Measurements from ENCODE around the gene FALEC. TPM values are rescaled to one million over a fixed set of nuclear protein-coding genes. Genes with fewer than 3 reads are reported as not detected.

FALEC gene
- total RNA-seq, 2 experiments from 2014 or later: not detected

DNA sequence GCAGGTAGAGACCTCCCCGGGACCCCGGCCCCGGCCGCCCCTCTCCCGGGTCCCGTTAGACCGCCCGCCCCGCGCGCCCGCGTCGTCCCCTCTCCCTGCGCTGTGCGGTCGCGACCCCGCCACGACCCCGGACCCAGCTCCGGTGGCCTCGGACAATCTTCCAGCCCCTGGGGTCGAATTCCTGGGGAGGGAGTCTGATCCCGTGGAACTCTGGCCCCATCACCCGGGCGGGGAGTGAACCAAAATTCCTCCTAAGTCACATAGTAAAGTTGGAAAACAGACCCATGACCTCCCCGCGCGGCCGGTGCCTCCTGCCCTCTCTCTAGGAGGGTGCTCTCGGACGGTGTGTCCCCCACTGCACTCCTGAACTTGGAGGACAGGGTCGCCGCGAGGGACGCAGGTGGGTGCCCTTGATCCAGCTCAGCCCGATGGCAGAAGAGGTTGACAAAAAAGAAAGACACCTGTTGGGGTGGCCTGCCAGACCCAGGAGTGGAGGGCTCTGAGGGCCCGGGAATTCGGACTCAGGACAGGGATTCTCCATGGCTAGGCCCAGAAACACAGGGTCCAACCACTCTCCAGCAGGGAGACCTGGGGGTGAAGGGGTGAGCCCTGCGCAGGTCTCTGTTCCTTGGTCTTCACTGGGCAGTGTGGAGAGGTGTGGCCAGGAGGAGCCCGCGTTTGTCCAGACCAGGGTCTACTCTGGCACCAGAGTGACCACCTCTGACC is 34.1 kb downstream of the FALEC start:
- TF ChIP-seq, protein P1, sequence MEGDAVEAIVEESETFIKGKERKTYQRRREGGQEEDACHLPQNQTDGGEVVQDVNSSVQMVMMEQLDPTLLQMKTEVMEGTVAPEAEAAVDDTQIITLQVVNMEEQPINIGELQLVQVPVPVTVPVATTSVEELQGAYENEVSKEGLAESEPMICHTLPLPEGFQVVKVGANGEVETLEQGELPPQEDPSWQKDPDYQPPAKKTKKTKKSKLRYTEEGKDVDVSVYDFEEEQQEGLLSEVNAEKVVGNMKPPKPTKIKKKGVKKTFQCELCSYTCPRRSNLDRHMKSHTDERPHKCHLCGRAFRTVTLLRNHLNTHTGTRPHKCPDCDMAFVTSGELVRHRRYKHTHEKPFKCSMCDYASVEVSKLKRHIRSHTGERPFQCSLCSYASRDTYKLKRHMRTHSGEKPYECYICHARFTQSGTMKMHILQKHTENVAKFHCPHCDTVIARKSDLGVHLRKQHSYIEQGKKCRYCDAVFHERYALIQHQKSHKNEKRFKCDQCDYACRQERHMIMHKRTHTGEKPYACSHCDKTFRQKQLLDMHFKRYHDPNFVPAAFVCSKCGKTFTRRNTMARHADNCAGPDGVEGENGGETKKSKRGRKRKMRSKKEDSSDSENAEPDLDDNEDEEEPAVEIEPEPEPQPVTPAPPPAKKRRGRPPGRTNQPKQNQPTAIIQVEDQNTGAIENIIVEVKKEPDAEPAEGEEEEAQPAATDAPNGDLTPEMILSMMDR (IDR thresholded peaks at IDR 0.05): no peak
- Mint-ChIP-seq H3K27ac (peak overlapping the region; percentile 38), H3K4me1 (ENCODE audit: low read depth) (peaks cover 29% of the 10 kb centered on the region), H3K27me3 (peaks cover 23% of the 10 kb centered on the region), H3K4me3 (peak overlapping the region; percentile 71), H3K9me3 (no peaks in the 10 kb centered on the region), H3K36me3 (ENCODE audit: low read depth) (no peaks in the 10 kb centered on the region)
- DNase-seq (no peak), ATAC-seq (no peak)
- CTCF ChIA-PET: interaction anchor here (1.1 to 4.9 kb wide), 4 partner anchors 12 to 86 kb away, joined by 3 to 45 read pairs (median 5); partner anchors contain the start of gene ENSA
- POLR2A ChIA-PET: interaction anchor here (0.6 to 1.6 kb wide), 3 partner anchors 11 to 80 kb away, joined by 3 to 6 read pairs (median 4); partner anchors contain the start of gene ENSA
- intact Hi-C loops (cut with micrococcal nuclease): no loop called here

DNA sequence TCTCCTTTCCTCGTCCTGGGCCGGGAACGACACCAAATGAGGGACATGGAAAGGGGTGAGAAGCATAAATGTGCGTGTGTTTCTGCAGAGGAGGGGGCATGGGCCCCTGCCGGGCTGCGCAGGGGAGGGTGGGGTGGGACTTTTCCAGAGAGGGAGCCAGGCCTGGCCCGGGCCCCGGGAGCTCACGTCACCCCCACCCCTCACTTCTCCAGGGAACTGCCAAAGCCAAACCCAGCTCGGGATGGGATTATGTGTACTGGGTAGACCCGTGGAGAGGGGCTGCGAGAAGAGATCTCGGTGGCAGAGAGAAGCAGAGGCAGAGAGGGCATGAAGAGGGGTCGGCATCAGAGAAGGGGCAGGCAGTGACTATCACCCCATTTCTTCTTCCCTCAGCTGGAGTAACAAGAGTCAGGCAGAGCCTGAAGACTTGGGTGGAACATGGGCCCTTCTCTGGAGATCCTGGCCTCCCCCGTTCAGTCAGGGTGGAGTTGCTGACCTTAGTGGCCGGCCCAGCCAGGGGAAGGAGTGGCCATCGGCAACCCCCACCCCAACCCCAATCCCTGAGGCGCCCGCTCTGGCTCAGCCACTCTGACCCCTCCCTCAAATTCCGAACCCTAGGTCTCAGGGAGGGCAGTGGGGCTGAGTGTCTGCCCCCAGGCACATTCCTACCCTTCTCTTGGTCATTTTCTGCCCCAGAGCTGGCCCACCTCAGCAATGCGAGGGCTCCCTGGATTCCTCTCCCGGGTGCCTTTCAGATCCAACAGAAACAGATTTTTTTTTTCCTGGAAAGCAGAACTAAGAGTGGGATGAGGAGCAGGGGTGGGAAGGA is 34.9 kb downstream of the FALEC start:
- intact Hi-C loops (cut with micrococcal nuclease): no loop called here
- ChIA-PET CTCF (interaction anchor here (1.1 to 4.9 kb wide), 3 partner anchors 11 to 445 kb away, joined by 5 to 45 read pairs (median 6); no protein-coding TSS in a partner anchor), POLR2A (interaction anchor here (0.5 to 3.0 kb wide), 5 partner anchors 10 to 79 kb away, joined by 3 to 9 read pairs (median 4); partner anchors contain the start of gene ENSA)
- Mint-ChIP-seq H3K36me3 (ENCODE audit: low read depth) (no peaks in the 10 kb centered on the region), H3K27me3 (peaks cover 23% of the 10 kb centered on the region), H3K4me1 (ENCODE audit: low read depth) (peaks cover 29% of the 10 kb centered on the region), H3K4me3 (peak overlapping the region; percentile 32), H3K27ac (no peak overlapping the region), H3K9me3 (no peaks in the 10 kb centered on the region)
- TF ChIP-seq, protein P1 (IDR thresholded peaks at IDR 0.05): no peak
- no peak for ATAC-seq
- DNase-seq: no peak

DNA sequence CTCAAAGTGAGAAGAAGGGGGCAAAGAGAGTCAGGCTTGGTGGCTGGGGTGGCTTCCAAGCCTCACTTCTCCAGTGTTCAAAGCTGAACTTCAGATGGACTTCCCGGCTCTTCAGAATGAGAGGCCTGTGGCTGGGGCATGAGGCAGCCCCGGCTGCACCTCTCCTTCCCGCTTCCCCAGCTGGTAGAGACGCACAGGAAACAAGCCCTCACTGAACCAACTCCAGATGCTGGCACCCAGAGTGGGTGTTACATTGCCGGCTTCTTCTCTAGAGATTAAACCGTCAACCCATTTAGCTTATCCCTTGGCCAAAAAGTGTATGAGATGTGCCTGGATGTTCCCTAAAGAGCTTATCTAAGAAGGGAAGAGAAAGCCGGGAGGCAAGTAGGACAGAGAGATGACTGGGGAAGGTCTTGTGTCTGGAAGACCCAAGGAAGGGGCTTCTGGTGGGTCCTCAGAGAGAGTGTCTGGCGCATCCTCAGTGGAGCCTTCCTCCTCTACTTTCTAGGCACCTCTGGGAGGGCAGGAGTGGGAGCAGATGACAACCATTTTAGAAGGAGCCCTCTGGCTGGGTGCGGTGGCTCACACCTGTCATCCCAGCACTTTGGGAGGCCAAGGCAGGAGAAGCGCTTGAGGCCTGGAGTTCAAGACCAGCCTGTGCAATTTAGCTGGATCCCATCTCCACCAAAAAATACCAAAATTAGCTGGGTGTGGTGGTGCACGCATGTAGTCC is 35.7 kb downstream of the FALEC start:
- ATAC-seq (no peak), DNase-seq (peak; percentile 43)
- H3K27me3 Mint-ChIP-seq: peaks cover 21% of the 10 kb centered on the region
- peaks cover 29% of the 10 kb centered on the region for H3K4me1 Mint-ChIP-seq (ENCODE audit: low read depth)
- ChIA-PET POLR2A (interaction anchor here (1.1 to 3.0 kb wide), 5 partner anchors 8 to 66 kb away, joined by 4 to 9 read pairs (median 6); no protein-coding TSS in a partner anchor), CTCF (interaction anchor here (1.0 to 4.9 kb wide), 4 partner anchors 10 to 445 kb away, joined by 3 to 45 read pairs (median 6); no protein-coding TSS in a partner anchor)
- no peaks in the 10 kb centered on the region for H3K36me3 Mint-ChIP-seq (ENCODE audit: low read depth)
- no peak overlapping the region for H3K27ac Mint-ChIP-seq
- TF ChIP-seq, protein P1 (IDR thresholded peaks at IDR 0.05): no peak
- no peaks in the 10 kb centered on the region for H3K9me3 Mint-ChIP-seq
- H3K4me3 Mint-ChIP-seq: no peak overlapping the region
- intact Hi-C loops (cut with micrococcal nuclease): no loop called here

DNA sequence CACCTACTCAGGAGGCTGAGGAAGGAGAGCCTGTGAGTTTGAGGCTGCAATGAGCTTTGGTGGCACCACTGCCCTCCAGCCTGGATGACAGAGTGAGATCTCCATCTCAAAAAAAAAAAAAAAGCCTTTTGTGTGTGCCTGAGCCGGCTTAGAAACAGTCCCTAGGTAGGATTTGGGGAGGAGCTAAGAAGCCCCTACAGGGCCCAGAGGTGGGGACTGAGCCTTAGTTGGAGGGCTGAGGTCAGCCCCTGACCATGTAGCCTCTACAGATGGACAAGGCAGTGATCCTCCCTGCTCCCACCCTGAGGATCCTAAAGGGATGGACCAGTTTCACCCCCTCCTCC is 36.2 kb downstream of the FALEC start:
- Mint-ChIP-seq H3K9me3 (no peaks in the 10 kb centered on the region), H3K4me1 (ENCODE audit: low read depth) (peaks cover 29% of the 10 kb centered on the region), H3K27me3 (peaks cover 18% of the 10 kb centered on the region), H3K27ac (no peak overlapping the region), H3K36me3 (ENCODE audit: low read depth) (no peaks in the 10 kb centered on the region), H3K4me3 (no peak overlapping the region)
- DNase-seq (no peak), ATAC-seq (no peak)
- ChIA-PET POLR2A (interaction anchor here (1.1 to 3.0 kb wide), 5 partner anchors 8 to 66 kb away, joined by 4 to 9 read pairs (median 6); no protein-coding TSS in a partner anchor), CTCF (interaction anchor here (1.0 to 4.9 kb wide), 3 partner anchors 10 to 444 kb away, joined by 3 to 45 read pairs (median 5); no protein-coding TSS in a partner anchor)
- intact Hi-C loops (cut with micrococcal nuclease): no loop called here
- TF ChIP-seq, protein P1 (IDR thresholded peaks at IDR 0.05): no peak

Measured in activated CD8-positive, alpha-beta T cell treated with anti-CD3 and anti-CD28 coated beads for 36 hours (primary cell).